Stromal cell of bone marrow (primary cell): ENCODE data around the gene POLR3E.
"Not testable (repeated sequence)": the region's sequence is repeated elsewhere in the genome, so short reads cannot be mapped to it uniquely, and the experiment has no call there.

ENCODE experiments used
- DNase-seq: peaks from one replicate; pipeline ENCODE4 v3.0.0-alpha.2; 2012; ENCODE audit warnings: low read depth

The POLR3E gene

DNA sequence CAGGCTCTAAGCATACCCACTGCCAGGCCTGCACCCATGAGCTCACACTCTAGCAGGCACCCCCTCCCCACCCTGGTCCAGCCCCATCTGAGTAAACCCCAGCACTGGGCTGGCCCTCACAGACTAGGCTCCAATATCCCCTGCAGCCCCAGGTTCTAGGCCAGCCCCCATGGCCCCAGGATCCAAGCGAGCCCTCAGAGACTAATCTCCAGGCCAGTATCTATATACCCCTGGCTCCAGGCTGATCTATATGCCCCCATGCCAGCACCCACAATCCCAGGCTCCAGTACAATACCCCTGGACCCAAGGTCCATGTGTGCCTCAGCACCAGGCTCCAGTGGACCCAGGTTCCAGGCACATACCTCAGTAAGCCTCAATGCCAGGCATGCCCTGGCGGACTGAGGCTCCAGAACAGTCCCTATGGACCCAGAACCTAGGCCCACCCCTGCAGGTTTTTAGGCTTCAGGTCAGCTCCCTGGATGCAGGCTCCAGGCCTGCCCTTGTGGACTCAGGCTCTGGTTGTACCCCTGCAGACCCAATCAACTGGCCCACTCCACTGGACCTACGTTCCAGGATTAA is 38.5 kb downstream of the POLR3E start:
- DNase-seq, result no peak

DNA sequence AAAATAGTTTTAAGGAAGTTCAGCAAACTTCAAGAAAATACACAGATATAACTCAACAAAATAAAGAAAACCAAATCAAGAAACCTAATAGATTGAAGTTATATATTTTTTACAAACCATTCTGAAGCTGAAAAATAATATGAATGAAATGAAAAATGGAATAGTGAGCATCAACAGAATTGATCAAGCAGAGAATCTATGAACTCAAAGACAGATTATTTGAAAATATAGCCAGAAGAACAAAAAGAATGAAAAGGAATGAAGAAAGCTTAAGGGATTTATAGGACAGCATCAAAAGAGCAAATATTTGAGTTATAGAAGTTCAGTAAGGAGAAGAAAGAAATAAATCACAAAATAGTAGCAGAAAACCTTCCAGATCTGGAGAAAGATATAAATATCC is 39.4 kb downstream of the POLR3E start:
- DNase-seq, result no peak

DNA sequence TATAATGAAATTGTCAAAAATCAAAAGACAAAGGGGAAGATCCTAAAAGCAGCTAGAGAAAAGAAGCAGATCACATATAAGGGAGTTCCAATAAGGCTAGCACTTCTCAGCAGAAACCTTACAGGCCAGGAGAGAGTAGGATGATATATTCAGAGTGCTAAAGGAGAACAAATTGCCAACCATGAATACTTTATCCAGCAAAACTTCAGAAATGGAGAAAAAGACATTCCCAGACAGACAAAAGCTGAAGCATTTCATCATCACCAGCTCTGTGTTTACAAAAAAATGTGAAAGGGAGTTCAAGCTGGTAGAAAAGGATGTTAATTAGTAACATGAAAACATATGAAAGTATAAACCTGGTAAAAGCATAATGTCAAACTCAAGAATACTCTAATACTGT is 39.8 kb downstream of the POLR3E start:
- DNase-seq, result no peak

DNA sequence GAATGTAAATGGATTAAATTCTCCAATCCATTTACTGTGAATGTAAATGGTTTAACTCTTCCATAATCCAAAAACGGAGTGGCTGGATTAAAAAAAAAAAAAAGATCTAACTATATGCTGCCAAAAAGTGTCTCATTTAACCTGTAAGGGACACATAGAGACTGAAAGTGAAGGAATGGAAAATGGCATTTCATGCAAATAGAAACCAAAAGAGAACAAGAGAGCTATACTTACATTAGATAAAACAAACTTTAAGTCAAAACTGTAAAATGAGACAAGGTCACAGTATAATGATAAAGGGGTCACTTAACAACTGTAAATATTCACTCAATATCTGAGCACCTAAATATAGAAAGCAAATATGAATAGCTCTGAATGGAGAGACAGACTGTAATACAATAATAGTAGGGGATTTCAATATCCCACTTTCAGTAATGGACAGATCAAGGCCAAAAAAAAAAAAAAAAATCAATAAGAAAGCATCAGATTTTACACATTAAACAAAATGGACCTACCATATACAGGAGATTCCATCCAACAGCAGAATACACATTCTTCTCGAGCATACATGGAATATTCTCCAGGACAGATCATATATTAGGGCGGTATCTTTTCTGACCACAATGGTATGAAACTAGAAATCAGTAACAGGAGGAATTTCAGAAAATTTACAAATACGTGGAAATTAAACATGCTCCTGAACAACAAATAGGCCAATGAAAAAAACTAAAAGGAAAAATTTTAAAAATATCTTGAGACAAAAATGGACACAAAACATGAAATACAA is 40.8 kb downstream of the POLR3E start:
- no peak for DNase-seq

DNA sequence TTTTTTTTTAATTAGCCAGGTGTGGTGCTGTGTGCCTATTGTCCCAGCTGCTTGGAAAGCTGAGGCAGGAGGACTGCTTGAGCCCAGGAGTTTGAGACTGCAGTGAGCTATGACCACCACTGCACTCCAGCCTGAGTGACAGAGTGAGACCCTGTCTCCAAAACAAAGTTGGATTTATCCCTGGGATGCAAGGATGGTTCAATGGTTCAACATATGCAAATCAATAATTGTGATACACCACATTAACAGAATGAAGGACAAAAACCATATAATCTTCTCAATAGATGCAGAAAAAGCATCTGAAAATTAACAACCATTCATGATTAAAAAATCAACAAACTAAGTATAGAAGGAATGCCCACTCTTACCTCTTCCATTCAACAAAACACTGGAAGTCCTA is 43.7 kb downstream of the POLR3E start:
- no peak for DNase-seq

DNA sequence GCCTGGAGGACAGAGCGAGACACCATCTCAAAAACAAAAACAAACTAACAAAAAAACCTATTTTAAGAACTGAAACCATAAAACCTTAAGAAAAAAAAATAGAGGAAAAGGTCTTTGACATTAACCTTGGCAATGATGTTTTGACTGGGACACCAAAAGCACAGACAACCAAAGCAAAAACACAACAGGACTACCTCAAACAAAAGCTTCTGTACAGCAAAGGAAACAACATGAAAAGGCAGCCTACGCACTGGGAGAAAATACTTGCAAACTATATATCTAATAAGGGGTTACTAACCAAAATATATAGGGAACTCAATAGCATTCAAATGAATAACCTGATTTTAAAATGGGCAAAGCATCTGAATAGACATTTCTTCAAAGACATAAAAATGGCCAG is 44.9 kb downstream of the POLR3E start:
- DNase-seq, result no peak

DNA sequence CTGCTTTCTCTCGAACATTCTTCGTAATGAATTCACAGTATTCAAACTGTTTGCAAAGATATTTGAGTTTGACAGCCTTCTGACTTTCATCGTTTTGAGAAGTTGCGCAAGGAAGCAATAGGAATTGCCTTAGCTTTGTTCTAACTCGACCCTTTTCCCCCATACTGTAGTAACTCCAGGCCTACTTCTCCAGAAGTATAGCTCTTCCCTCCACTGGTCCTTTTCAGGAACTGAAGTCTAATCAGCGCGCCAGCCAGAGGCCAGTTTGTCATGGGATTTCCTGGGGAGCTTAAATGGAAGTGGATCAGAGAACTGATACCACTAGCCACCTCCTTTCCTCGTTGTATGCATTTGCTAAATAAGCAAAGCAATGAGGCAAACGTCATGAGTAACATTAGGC is 49.3 kb downstream of the POLR3E start:
- DNase-seq, result no peak

DNA sequence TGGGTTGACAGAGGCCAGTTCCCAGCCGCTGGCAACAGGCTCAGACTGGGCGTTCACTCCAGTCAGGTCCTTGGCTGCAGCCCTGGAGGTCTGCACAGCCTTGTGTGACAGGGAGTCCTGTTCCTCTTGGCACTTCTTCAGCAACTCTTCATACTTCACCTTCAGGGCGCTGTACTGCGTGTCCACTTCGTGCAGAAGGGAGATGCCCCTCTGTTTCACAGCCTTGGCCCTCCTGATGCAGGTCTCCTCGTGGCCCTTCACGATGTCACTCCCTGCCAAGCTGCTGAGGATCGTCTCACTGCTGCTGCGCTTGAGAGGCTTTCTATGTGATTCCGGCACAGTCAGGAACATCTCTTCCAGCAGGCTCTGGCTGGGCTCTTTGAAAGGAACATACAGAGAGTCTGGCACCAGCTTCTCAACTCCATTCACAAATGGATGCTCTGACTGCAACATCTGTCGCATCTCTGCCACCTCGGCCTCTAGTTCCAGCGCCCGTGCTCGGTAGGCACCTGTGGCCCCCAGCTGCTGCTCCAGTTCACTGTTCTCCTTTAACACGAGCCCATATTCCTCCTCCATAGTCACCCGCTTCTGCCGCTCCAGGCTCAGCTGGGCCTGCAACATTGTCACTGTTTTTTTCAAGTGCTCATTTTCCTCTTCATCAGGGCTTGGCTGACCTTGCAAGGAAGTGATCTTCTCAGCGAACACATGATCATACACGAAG is 50.1 kb downstream of the POLR3E start:
- DNase-seq, result no peak

DNA sequence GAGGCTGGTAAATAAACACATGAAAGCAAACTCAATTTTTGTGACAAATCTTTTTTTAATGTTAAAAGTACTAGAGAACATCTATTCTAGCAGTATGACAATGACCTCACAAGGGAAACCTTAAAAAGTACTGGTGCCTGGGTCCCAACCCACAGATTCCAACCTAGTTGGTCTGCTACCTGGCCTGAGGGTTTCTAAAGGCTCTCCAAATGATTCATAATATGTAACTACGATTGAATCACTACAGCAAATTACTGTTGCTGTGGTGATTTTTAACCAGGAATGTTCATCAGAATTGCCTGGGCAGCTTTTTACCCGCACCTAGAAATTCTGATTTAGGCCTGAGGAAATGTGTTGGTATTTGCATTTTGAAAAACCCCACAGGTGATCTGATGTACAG is 51.1 kb downstream of the POLR3E start:
- DNase-seq, result no peak

DNA sequence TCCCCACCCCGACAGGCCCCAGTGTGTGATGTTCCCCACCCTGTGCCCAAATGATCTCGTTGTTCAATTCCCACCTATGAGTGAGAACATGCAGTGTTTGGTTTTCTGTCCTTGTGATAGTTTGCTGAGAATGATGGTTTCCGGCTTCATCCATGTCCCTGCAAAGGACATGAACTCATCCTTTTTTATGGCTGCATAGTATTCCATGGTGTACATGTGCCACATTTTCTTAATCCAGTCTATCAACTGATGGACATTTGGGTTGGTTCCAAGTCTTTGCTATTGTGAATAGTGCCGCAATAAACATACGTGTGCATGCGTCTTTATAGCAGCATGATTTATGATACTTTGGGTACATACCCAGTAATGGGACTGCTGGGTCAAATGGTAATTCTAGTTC is 53.8 kb downstream of the POLR3E start:
- not testable (repeated sequence) for DNase-seq

DNA sequence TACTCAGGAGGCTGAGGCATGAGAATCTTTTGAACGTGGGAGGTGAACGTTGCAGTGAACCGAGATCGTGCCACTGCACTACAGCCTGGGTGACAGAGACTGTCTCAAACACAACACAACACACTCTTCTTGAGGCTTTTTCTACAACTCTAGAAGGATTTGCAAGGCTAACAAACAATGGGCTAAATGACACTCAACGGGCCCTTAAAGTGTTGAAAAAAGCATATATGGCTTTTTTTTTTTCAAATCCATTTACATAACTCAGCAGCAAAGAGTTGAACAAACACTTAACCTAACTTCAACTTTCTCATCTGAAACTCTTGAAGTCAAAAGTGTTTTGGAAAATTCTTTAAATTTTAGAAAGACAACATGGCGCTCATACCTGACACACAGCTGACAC is 54.9 kb downstream of the POLR3E start:
- no peak for DNase-seq

DNA sequence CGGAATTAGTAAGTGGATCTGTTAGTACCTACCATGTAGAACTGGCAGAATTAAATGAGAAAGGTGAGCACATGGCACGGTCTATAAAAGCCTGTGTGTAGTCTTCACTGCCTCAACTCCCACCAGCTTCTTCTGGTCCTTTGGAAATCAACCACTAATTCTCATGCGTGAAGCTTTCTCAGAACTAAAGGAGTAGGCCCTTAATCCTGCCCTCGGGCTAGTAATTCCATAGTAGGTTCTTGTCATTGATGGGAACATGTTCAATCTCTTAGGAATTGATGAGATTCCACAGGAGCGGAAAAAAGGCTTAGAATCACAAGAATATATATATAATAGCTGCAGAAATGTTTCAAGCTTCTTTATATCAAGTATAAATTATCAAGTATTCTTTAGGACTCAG is 55.5 kb downstream of the POLR3E start:
- no peak for DNase-seq

DNA sequence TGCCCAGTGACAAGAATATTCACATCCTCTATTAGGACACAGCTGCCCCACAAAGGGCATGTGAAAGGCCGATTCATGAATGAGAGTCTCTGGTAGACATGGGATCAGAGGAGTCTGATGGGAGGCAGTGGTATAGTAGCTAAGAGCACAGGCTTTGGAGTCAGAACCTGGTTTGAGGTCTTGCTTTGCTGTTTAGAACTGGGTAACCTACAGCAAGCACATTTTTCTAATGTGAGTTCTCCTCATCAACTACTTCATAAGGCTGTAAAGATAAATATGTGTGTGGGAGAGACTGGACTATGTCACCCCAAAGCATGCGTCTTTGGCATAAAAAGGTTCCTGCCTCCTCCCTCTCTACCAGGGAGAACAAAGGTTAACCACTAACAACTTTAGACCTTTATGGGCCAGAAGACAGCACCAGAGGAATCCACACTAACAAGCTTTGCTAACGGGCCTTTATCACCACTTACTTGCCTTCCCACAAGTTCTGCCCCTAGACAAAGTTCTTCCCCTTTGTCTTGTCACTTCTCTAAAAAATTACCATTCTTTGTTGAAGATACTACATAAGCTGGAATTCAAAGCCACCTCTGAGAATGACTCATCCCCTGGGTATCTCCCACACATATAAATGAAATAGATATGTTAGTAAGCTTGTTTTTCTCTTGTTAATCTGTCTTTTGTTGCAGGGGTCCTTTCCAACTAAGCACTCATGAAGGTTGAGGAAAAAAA is 56.1 kb downstream of the POLR3E start:
- DNase-seq, result no peak

DNA sequence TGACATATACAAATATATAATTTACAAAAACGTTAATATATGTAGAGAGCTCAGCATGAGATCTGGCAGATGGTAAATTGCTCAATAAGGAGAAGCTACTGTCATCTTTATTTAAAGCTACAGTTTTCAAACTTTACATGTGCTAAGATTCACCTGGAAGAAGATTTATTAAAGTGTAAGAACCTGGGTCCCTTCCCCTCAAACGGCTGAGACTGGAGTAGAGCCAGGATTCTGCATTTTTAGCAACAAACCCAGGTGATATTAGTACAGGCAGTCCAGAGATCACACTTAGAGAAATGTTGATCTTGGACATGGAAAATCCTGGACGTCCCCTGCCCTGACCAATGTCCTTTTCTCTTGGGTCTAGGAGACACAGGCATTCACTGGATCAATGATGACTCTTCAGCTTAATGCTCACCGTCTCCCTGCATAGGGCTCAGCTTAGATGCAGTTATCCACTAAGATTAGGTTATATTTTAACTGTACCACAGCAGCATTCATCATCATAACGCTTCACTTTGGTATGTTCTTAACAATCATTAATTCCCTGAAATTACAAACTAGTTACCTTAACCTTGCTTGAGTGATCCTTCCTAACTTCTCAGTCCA is 56.8 kb downstream of the POLR3E start:
- DNase-seq, result no peak

DNA sequence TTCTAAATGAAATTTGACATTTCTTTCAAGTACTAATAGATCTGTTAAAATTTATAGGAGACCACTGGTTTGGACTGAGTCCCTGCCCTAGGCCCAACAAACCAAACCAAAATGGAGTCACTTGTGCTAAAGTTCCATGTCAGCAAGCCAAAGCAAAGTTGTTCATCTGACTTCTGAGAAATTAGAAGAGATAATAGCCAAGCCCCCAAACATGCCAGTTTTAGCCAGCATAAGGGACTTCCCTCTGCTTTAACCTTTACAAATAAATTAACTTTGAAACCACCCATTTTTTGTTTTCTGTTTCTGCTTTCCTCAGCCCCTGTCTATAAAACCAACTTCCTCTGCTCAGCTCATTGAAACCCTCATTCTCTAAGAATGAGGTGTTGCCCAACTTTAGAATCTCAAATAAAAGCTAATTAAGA is 58.3 kb downstream of the POLR3E start:
- DNase-seq, result no peak

DNA sequence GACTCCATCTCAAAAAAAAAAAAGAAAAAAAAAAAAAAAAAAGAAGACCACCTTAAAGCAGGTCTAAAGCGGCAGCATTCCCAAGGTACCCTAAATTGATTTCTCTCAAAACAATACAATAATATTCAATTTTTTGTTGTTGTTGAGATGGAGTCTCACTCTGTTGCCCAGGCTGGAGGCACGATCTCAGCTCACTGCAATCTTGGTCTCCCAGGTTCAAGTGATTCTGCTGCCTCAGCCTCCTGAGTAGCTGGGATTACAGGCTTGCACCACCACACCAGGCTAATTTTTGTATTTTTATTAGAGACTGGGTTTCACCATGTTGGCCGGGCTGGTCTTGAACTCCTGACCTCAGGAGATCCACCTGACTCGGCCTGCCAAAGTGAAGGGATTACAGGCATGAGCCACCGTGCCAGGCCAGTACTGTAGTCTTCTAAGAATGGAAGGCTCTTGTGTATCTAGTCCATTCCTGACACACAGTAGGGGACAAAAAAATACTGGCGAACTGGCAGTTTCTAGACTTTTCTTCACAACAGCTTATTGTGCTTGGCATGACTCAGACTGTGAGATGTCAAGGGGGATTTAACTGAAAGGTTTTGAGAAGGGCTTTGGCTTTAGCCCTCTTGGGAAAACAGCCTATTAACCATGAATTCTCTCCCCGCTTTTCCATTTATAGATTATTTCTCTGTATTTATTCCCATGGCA is 59.9 kb downstream of the POLR3E start:
- DNase-seq, result no peak

DNA sequence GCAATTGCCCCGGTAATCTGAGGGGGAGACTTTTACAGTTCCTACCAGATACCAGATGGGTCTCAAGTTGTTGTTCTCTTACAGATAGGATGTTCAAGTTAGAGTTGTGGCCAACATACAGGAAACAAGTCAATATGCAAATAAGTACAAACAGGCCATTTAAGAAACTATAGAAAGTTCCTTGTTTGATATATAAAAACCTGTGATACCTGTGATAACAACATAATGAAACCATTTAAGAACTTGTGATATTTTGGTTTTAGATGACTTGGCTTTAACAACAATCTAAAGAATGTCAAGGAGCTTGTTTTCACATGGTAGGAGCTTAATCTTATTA is 60.4 kb downstream of the POLR3E start:
- no peak for DNase-seq

DNA sequence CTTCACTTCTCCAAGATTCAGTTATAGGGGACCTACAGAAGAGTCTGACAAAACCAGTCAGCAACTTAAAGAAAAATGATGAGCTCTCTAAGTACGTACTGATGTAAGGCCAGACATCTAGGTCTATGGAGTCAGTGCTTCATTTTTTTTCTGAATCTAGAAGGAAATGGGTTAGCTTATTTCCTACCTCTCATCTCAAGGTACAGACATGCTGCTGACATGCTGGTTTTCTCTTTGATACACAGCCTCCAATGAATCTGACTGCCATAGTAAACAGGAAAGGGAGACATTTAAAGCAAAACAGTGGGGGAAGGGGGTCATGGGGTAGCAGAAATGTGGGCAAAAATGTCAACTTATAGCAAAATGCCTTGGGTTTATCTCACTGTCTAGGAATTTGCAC is 60.8 kb downstream of the POLR3E start:
- no peak for DNase-seq

DNA sequence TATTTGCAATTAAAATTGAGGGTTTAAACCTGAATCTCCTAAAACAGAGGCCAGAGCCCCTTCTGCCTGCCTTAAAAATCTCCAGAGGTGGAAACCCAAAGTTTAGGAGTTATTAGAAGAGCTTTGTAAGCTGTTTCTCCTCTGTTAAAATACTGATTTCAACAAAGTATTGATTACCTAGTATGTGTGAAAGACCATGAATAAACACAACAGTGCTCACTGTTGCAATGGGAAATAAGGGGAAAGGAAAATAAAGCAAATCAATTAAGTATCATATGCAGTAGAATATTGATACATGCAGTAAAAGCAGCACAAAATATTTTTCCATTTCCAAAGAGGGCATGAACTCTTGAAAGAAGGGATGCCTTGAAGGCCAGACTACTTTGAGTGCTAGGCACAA is 62.5 kb downstream of the POLR3E start:
- no peak for DNase-seq

DNA sequence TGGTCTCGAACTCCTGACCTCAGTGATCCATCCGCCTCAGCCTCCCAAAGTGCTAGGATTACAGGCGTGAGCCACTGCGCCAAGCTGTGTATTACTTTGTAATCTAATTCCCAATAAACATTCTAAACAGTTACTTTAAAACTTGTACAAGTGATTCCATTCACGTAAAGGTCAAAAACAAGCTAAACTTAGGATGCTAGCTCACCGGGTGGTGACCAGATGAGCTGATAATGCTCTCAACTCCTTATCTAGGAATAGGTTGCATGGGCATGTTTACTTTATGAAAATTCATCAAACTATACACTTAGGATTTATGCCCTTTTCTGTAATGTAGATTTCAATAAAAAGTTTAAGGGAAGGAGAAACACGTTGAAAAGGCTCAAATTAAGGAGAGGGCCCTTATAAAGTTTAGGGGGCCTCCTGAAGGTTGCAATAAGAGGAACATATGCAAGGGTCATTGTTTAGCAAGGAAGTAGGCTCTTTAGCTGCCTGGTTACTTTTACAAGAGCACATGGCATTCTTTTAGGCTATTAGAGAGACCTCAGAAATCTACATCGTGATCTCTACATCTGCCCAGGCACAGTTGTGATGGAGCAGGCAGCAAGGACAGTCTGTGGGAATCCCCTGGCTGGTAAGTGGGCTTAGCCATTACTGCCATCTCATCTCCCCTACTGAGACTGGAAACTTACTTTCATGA is 63.9 kb downstream of the POLR3E start:
- no peak for DNase-seq

DNA sequence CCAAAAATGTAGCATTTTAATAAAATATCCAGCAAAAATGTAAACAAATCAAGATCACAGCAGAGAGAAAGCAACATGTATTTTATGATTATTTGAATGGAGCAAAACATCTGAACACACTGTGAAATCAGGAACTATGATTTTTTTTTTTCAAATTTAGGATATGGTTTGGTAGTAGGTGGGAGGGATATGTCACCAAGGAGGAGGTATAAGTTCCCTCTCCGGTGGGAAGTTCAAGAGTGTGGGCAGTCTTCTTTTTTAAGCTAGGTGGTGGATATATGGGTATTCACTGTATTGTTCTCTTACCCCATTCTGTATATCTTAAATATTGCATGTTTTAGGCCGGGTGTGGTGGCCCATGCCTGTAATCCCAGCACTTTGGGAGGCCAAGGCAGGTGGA is 67.0 kb downstream of the POLR3E start:
- DNase-seq, result no peak
